Measurements from ENCODE around the gene GDF15. TPM values are rescaled to one million over a fixed set of nuclear protein-coding genes. Genes with fewer than 3 reads are reported as not detected.
A peak's percentile ranks its signal among the peaks of the same experiment; 100 is the strongest.

Gene GDF15
- total and polyA plus RNA-seq, 2 donors (not counting 1 experiment from before 2014, with no cell fraction given): 0.19 TPM; not detected in 1

- Histone ChIP-seq H3K36me3 (replicated peaks in 1 of 2; ENCODE audit: control extremely low read depth in 1 of 2, control insufficient read depth in 1 of 2, extremely low read depth in 1 of 2, insufficient read depth in 2 of 2, low read length in 1 of 2) (no peaks in the 10 kb centered on the region), H3K4me1 (ENCODE audit: control insufficient read depth in 2 of 2, insufficient read depth in 2 of 2, low read length in 2 of 2) (peaks cover 38 to 54% of the 10 kb centered on the region in 2 donors), H2AFZ (ENCODE audit: insufficient read depth, low read depth, low read length, poor library complexity, severe bottlenecking) (no peak overlapping the region), H3K27me3 (replicated peaks in 1 of 4; ENCODE audit: control extremely low read depth in 1 of 4, control insufficient read depth in 3 of 4, insufficient read depth in 4 of 4, low read length in 3 of 4) (no peaks in the 10 kb centered on the region), H3K9ac (ENCODE audit: low read length) (no peak overlapping the region), H4K20me1 (ENCODE audit: control insufficient read depth, insufficient read depth, low read length, poor library complexity, severe bottlenecking) (peaks cover 31% of the 10 kb centered on the region), H3K4me3 (ENCODE audit: control extremely low read depth in 1 of 5, extremely low read depth in 1 of 5, insufficient read depth in 1 of 5, low read depth in 2 of 5, low read length in 4 of 5) (no peak overlapping the region), H3K79me2 (ENCODE audit: control insufficient read depth, insufficient read depth, low read length) (peaks cover 10% of the 10 kb centered on the region), H3K27ac (ENCODE audit: low read length in 2 of 2) (no peak overlapping the region), H3K9me3 (ENCODE audit: control extremely low read depth in 1 of 3, control insufficient read depth in 2 of 3, insufficient read depth in 1 of 3, low read length in 2 of 3) (no peaks in the 10 kb centered on the region), H3K4me2 (replicated peaks; ENCODE audit: low read depth, low read length, poor library complexity, severe bottlenecking) (peak overlapping the region; percentile 98)
- no peak for TF ChIP-seq CTCF (IDR thresholded peaks at IDR 0.05)
- TF ChIP-seq EZH2 (IDR thresholded peaks at IDR 0.05; ENCODE audit: borderline replicate concordance, insufficient read depth, low read depth, low read length, poor library complexity, severe bottlenecking): no peak
- Mint-ChIP-seq H3K4me3 (peak overlapping the region; percentile 66), H3K4me1 (peaks cover 35% of the 10 kb centered on the region), H3K27ac (no peak overlapping the region), H3K9me3 (ENCODE audit: insufficient read depth) (no peaks in the 10 kb centered on the region), H3K27me3 (no peaks in the 10 kb centered on the region)
- CTCF ChIA-PET: interaction anchor here (0.7 to 3.4 kb wide), 3 partner anchors 12 to 152 kb away, joined by 3 to 13 read pairs (median 4); partner anchors contain the start of gene SSBP4
- whole genome bisulfite sequencing (ENCODE audit: insufficient coverage): 91% methylated on average over 13 of the region's 34 CpGs
- ATAC-seq (ENCODE audit: low read depth) (no peak), DNase-seq (peak; percentile 41)
- POLR2A ChIA-PET: interaction anchor here (0.6 to 1.0 kb wide), 3 partner anchors 10 to 261 kb away, joined by 3 to 12 read pairs (median 6); no protein-coding TSS in a partner anchor
- intact Hi-C loops (cut with micrococcal nuclease): no loop called here
These were observed 45.6 kb downstream of the GDF15 start for GRCh38 chr19:18431351-18432197.
